GM21723 (cell line): Measurements from ENCODE around the gene TSHZ2.

ENCODE experiments used
- ATAC-seq: cut with Tn5 transposase; IDR thresholded peaks from one replicate; pipeline ENCODE4 v1.9.1; 2021; ENCODE audit warnings: mild to moderate bottlenecking, moderate library complexity; ENCODE audit not compliant: unreplicated experiment

The TSHZ2 gene

GRCh38 chr20:52972190-52972937, at the start of gene TSHZ2:
TSS of gene TSHZ2 (plus strand) at chr20:52972358. CDS start at chr20:52973294, 936 bp downstream.
- no peak for ATAC-seq

GRCh38 chr20:52922436-52922835, 49.7 kb upstream of the TSHZ2 start:
- no peak for ATAC-seq

GRCh38 chr20:52923123-52923937, 48.8 kb upstream of the TSHZ2 start:
- no peak for ATAC-seq

GRCh38 chr20:52924411-52925271, 47.5 kb upstream of the TSHZ2 start:
- ATAC-seq, result no peak

GRCh38 chr20:52926505-52926904, 45.7 kb upstream of the TSHZ2 start:
- no peak for ATAC-seq

- ATAC-seq, result no peak
Measured at GRCh38 chr20:52933867-52934266, 38.3 kb upstream of the TSHZ2 start.

GRCh38 chr20:52936351-52937340, 35.5 kb upstream of the TSHZ2 start:
- no peak for ATAC-seq

GRCh38 chr20:52937591-52938100, 34.5 kb upstream of the TSHZ2 start:
- no peak for ATAC-seq

GRCh38 chr20:52939141-52939540, 33.0 kb upstream of the TSHZ2 start:
- ATAC-seq, result no peak

GRCh38 chr20:52941808-52942207, 30.4 kb upstream of the TSHZ2 start:
- ATAC-seq, result no peak

- ATAC-seq, result no peak
Measured at GRCh38 chr20:52943185-52943841, 28.8 kb upstream of the TSHZ2 start.

GRCh38 chr20:52945268-52945667, 26.9 kb upstream of the TSHZ2 start:
- ATAC-seq, result no peak

GRCh38 chr20:52945862-52946522, 26.2 kb upstream of the TSHZ2 start:
- ATAC-seq, result no peak

- no peak for ATAC-seq
Measured at GRCh38 chr20:52948491-52948890, 23.7 kb upstream of the TSHZ2 start.

GRCh38 chr20:52953020-52953419, 19.1 kb upstream of the TSHZ2 start:
- ATAC-seq, result no peak

- ATAC-seq, result no peak
Measured at GRCh38 chr20:52954849-52955248, 17.3 kb upstream of the TSHZ2 start.

- no peak for ATAC-seq
Measured at GRCh38 chr20:52958211-52958610, 13.9 kb upstream of the TSHZ2 start.

GRCh38 chr20:52959125-52959524, 13.0 kb upstream of the TSHZ2 start:
- ATAC-seq, result no peak

GRCh38 chr20:52962183-52962582, 10.0 kb upstream of the TSHZ2 start:
- ATAC-seq, result no peak
